IPS-18c (cell line): ENCODE results near the gene HYKK.
"Not testable (repeated sequence)": the region's sequence is repeated elsewhere in the genome, so short reads cannot be mapped to it uniquely, and the experiment has no call there.

ENCODE experiments used
- H3K4me3 ChIP-seq: 2 replicates; pipeline ENCODE4 v1.7.0; 2013; ENCODE audit warnings: low read depth, mild to moderate bottlenecking, low read length, moderate library complexity; ENCODE audit not compliant: insufficient read depth
- H3K9me3 ChIP-seq: one replicate; pipeline ENCODE4 v1.6.1; 2013; ENCODE audit warnings: mild to moderate bottlenecking, low read length, moderate library complexity; ENCODE audit not compliant: control insufficient read depth, insufficient read depth

Gene HYKK

GRCh38 chr15:78506971-78507830 lies at the start of gene HYKK:
Gene HYKK, plus strand, starts transcription at chr15:78507577. Its CDS starts 5,512 bp downstream, at chr15:78513089.
- peak within 1 kb of the TSS; percentile 81 for H3K4me3 ChIP-seq

GRCh38 chr15:78460737-78461136 lies 46.6 kb upstream of the HYKK start:
- no peak overlapping the region for H3K4me3 ChIP-seq
- H3K9me3 ChIP-seq: no peaks in the 10 kb centered on the region

More at GRCh38 chr15:78506971-78507830, at the start of gene HYKK:
- H3K9me3 ChIP-seq: peaks cover 2% of the 10 kb centered on the region

- Histone ChIP-seq H3K4me3 (no peak overlapping the region), H3K9me3 (no peaks in the 10 kb centered on the region)
These were observed 46.0 kb upstream of the HYKK start for GRCh38 chr15:78461171-78461888.

GRCh38 chr15:78469031-78469430 lies 38.3 kb upstream of the HYKK start:
- H3K4me3 ChIP-seq: no peak overlapping the region
- no peaks in the 10 kb centered on the region for H3K9me3 ChIP-seq

- Histone ChIP-seq H3K9me3 (no peaks in the 10 kb centered on the region), H3K4me3 (no peak overlapping the region)
These were observed 30.1 kb upstream of the HYKK start for GRCh38 chr15:78477295-78477694.

- no peak overlapping the region for H3K4me3 ChIP-seq
- no peaks in the 10 kb centered on the region for H3K9me3 ChIP-seq
These were observed 27.7 kb upstream of the HYKK start for GRCh38 chr15:78479650-78480049.

GRCh38 chr15:78481917-78482316 lies 25.5 kb upstream of the HYKK start:
- no peak overlapping the region for H3K4me3 ChIP-seq
- H3K9me3 ChIP-seq: no peaks in the 10 kb centered on the region

- no peaks in the 10 kb centered on the region for H3K9me3 ChIP-seq
- H3K4me3 ChIP-seq: no peak overlapping the region
These were observed 14.5 kb upstream of the HYKK start for GRCh38 chr15:78492872-78493271.

GRCh38 chr15:78501857-78502256 lies 5.5 kb upstream of the HYKK start:
- Histone ChIP-seq H3K9me3 (peaks cover 2% of the 10 kb centered on the region), H3K4me3 (no peak overlapping the region)

- Histone ChIP-seq H3K4me3 (no peak overlapping the region), H3K9me3 (peaks cover 2% of the 10 kb centered on the region)
These were observed 4.7 kb upstream of the HYKK start for GRCh38 chr15:78502641-78503040.

GRCh38 chr15:78507831-78508160 lies 419 bp downstream of the HYKK start:
- Histone ChIP-seq H3K9me3 (peaks cover 2% of the 10 kb centered on the region), H3K4me3 (peak overlapping the region; percentile 81)

- Histone ChIP-seq H3K9me3 (peaks cover 2% of the 10 kb centered on the region), H3K4me3 (peak overlapping the region; percentile 81; the same call in 1 of the 2 replicates)
These were observed 895 bp downstream of the HYKK start for GRCh38 chr15:78508272-78508671.

- H3K4me3 ChIP-seq: no peak overlapping the region
These were observed 2.4 kb downstream of the HYKK start for GRCh38 chr15:78509726-78510312.

GRCh38 chr15:78520035-78520434 lies 12.7 kb downstream of the HYKK start:
- not testable (repeated sequence) for H3K9me3 ChIP-seq

More at GRCh38 chr15:78509726-78510312, 2.4 kb downstream of the HYKK start:
- peaks cover 2% of the 10 kb centered on the region for H3K9me3 ChIP-seq

GRCh38 chr15:78524230-78524629 lies 16.9 kb downstream of the HYKK start:
- Histone ChIP-seq H3K9me3 (peaks cover 7% of the 10 kb centered on the region), H3K4me3 (no peak overlapping the region)

More at GRCh38 chr15:78520035-78520434, 12.7 kb downstream of the HYKK start:
- H3K4me3 ChIP-seq: not testable (repeated sequence)

GRCh38 chr15:78527325-78527724 lies 19.9 kb downstream of the HYKK start:
- H3K9me3 ChIP-seq: peaks cover 7% of the 10 kb centered on the region
- no peak overlapping the region for H3K4me3 ChIP-seq

GRCh38 chr15:78533331-78533730 lies 26.0 kb downstream of the HYKK start:
- Histone ChIP-seq H3K9me3 (no peaks in the 10 kb centered on the region), H3K4me3 (no peak overlapping the region)

- H3K4me3 ChIP-seq: no peak overlapping the region
- H3K9me3 ChIP-seq: no peaks in the 10 kb centered on the region
These were observed 28.8 kb downstream of the HYKK start for GRCh38 chr15:78536134-78536533.
